K562 (cell line): ENCODE measurements around the gene AP3B1. TPM values are rescaled to one million over a fixed set of nuclear protein-coding genes. Genes with fewer than 3 reads are reported as not detected.

ENCODE experiments used
- ATAC-seq: fragments of 200-7000 bp; cut with Tn5 transposase; 3 replicates; pipeline ENCODE4 v1.9.1; 2020; ENCODE audit warnings: moderate library complexity
- BruUV-seq: library from RNA; stranded (reverse); fragments of 400-500 nt; replicated peaks from 2 replicates; lab custom pipeline; 2021; lab: Mats Ljungman, UMichigan
- CTCF ChIA-PET: fragments of 300-600 bp; formaldehyde crosslinking; extraction: SDS; loops from one replicate; lab custom pipeline; 2021; ENCODE audit warnings: low intra/inter-chr PET ratio; lab: Yijun Ruan, JAX
- POLR2A ChIA-PET: fragments of 300-600, 350-650 bp; sonication (Branson Sonifier 250); formaldehyde crosslinking; extraction: SDS; loops from one replicate; lab custom pipeline; 2021; ENCODE audit warnings: antibody characterized with exemption, inconsistent platforms; lab: Yijun Ruan, JAX
- DNase-seq, 4 experiments: peaks; one replicate each; pipeline versions ENCODE4 v3.0.0 to v3.0.0-alpha.2; 2011 to 2018; ENCODE audit warnings: low spot score in 3 of 4, mixed read lengths in 3 of 4; ENCODE audit errors: extremely low read depth in 1 of 4
- FAIRE-seq: peaks from 2 replicates; lab custom pipeline; 2011; peaks lifted over from hg19 to GRCh38; lab: Jason Lieb, UNC
- H2AFZ ChIP-seq: 2 replicates; pipeline ENCODE4 v1.6.0; 2011; ENCODE audit warnings: low read depth, low read length, control low read depth, inconsistent platforms
- H3K27ac ChIP-seq: fragments of 200-600 bp; 3 replicates; pipeline ENCODE4 v1.8.0; 2011; ENCODE audit warnings: low read depth, mild to moderate bottlenecking, control low read depth, inconsistent platforms, low read length, moderate library complexity, mixed read lengths; ENCODE audit errors: extremely low read depth
- H3K27me3 ChIP-seq, 2 experiments: fragments of 300-600 bp in 1 of 2; 2 replicates in 1 of 2; 3 replicates in 1 of 2; pipeline versions ENCODE4 v1.6.0 to v1.8.0; 2011; ENCODE audit warnings: inconsistent platforms in 2 of 2, low read length in 2 of 2, mild to moderate bottlenecking in 1 of 2, mixed read lengths in 1 of 2, moderate library complexity in 1 of 2; ENCODE audit not compliant: control insufficient read depth in 2 of 2, insufficient read depth in 2 of 2
- H3K36me3 ChIP-seq: fragments of 300-600 bp; 3 replicates; pipeline ENCODE4 v1.8.0; 2011; ENCODE audit warnings: mild to moderate bottlenecking, low read length, inconsistent platforms; ENCODE audit not compliant: control insufficient read depth, insufficient read depth
- H3K4me1 ChIP-seq, 2 experiments: fragments of 200-600 bp in 1 of 2; replicated peaks in 1 of 2; 2 replicates in 1 of 2; 3 replicates in 1 of 2; pipeline versions ENCODE4 v1.5.1 to v1.8.0; 2011; ENCODE audit warnings: inconsistent platforms in 2 of 2, low read length in 2 of 2, mild to moderate bottlenecking in 1 of 2, mixed read lengths in 1 of 2, moderate library complexity in 1 of 2; ENCODE audit not compliant: control insufficient read depth in 2 of 2, insufficient read depth in 2 of 2
- H3K4me2 ChIP-seq: 2 replicates; pipeline ENCODE4 v1.6.1; 2011; ENCODE audit warnings: low read length, control low read depth, inconsistent platforms, mixed read lengths; ENCODE audit not compliant: insufficient read depth
- H3K4me3 ChIP-seq: fragments of 200-600 bp; sonication (generic), shearing (Covaris generic); 2 replicates; pipeline ENCODE4 v1.5.1; 2016; ENCODE audit warnings: control low read depth, inconsistent platforms
- H3K79me2 ChIP-seq: fragments of 200-600 bp; 3 replicates; pipeline ENCODE4 v1.8.0; 2011; ENCODE audit warnings: low read length, inconsistent platforms; ENCODE audit not compliant: control insufficient read depth, insufficient read depth
- H3K9ac ChIP-seq, 2 experiments: 2 replicates each; pipeline versions ENCODE4 v1.6.0 to v1.6.1; 2011; ENCODE audit warnings: low read depth in 2 of 2, low read length in 2 of 2, control low read depth in 1 of 2, inconsistent platforms in 1 of 2, mild to moderate bottlenecking in 1 of 2, mixed read lengths in 1 of 2; ENCODE audit not compliant: insufficient read depth in 1 of 2
- H3K9me1 ChIP-seq: one replicate; pipeline ENCODE4 v1.6.0; 2011; ENCODE audit warnings: inconsistent platforms, mild to moderate bottlenecking, low read length, moderate library complexity; ENCODE audit not compliant: control insufficient read depth, insufficient read depth
- H3K9me3 ChIP-seq: replicated peaks from 2 replicates; pipeline ENCODE4 v1.5.1; 2011; ENCODE audit warnings: low read depth, low read length, inconsistent platforms; ENCODE audit not compliant: control insufficient read depth, insufficient read depth
- H4K20me1 ChIP-seq: replicated peaks from 2 replicates; pipeline ENCODE4 v1.6.1; 2011; ENCODE audit warnings: low read length, inconsistent platforms, mixed read lengths; ENCODE audit not compliant: control insufficient read depth, insufficient read depth
- CAMTA2 ChIP-seq: fragments of 250-450 bp; sonication (Bioruptor Pico); conservative IDR thresholded peaks from 2 replicates; pipeline ENCODE4 v1.5.1; 2022
- GABPA ChIP-seq: fragments of 200-800 bp; sonication (Bioruptor generic); conservative IDR thresholded peaks from 2 replicates; pipeline ENCODE4 v1.6.1; 2016; ENCODE audit warnings: low read depth, missing genetic modification characterization, missing compliant biosample characterization
- MEF2D ChIP-seq: conservative IDR thresholded peaks from 2 replicates; pipeline ENCODE4 v1.6.1; 2016; ENCODE audit warnings: low read depth, missing genetic modification characterization, missing compliant biosample characterization
- POLR2AphosphoS5 ChIP-seq: IDR thresholded peaks from 2 replicates; pipeline ENCODE4 v1.6.1; 2011; ENCODE audit warnings: mild to moderate bottlenecking, low read depth, low read length, moderate library complexity; ENCODE audit not compliant: control insufficient read depth, insufficient read depth
- PTTG1 ChIP-seq: fragments of 450-650 bp; IDR thresholded peaks from 2 replicates; pipeline ENCODE4 v1.6.1; 2016; ENCODE audit warnings: low read depth, mild to moderate bottlenecking, missing genetic modification characterization, missing compliant biosample characterization
- ZNF174 ChIP-seq: fragments of 250-450 bp; sonication (Bioruptor Pico); IDR thresholded peaks from 2 replicates; pipeline ENCODE4 v1.4.0; 2020; ENCODE audit warnings: mild to moderate bottlenecking
- ZNF24 ChIP-seq: fragments of 450-650 bp; IDR thresholded peaks from 2 replicates; pipeline ENCODE4 v1.6.1; 2016
- ZNF561 ChIP-seq: fragments of 450-650 bp; formaldehyde crosslinking; conservative IDR thresholded peaks from 2 replicates; pipeline ENCODE4 v1.4.0; 2020; ENCODE audit warnings: mild to moderate bottlenecking, moderate library complexity
- WGBS: fragments of 100-300 bp; shearing (Covaris generic); methylation state at CpG from one replicate; pipeline ENCODE4 v1.1.6; 2016; ENCODE audit warnings: low coverage, mixed read lengths; ENCODE audit not compliant: insufficient coverage; ENCODE audit errors: missing lambda C conversion rate; 5-methylcytosine and 5-hydroxymethylcytosine counted together
- in situ Hi-C: fragments of 300-500 bp; cut with MboI; formaldehyde crosslinking; loops from 4 replicates; pipeline ENCODE4 v1.15.0; 2018; ENCODE audit warnings: inconsistent platforms, mixed read lengths
- intact Hi-C: fragments of 100-400 bp; cut with micrococcal nuclease; formaldehyde crosslinking; loops from 2 replicates; pipeline ENCODE4 v1.14.2; 2022
- polyA plus RNA-seq, 8 experiments: library from polyadenylated mRNA; depleted of rRNA in 4 of 8; stranded (reverse) in 5 of 8; unstranded in 3 of 8; fragments of >200 nt; fragmentation: Nextera tagmentation in 2 of 8; fragmentation: Illumina TruSeq in 1 of 8; extraction: Ambion mirVana in 2 of 8; extraction: Trizol in 1 of 8; gene quantifications; 2 replicates each; pipeline versions ENCODE4 v1.2.1 to v1.2.3, GENCODE V29; 2011 to 2014; ENCODE audit warnings: inconsistent platforms in 1 of 8, missing spikeins in 1 of 8
- total RNA-seq, 7 experiments: library from RNA; depleted of rRNA in 6 of 7; stranded (reverse); fragments of >200 nt in 6 of 7; fragmentation: Illumina TruSeq in 2 of 7; extraction: Trizol in 2 of 7; gene quantifications; 2 replicates each; pipeline versions ENCODE4 v1.2.1 to v1.2.3, GENCODE V29; 2011 to 2021; ENCODE audit warnings: low replicate concordance in 1 of 7

Gene AP3B1
- total and polyA plus RNA-seq, 9 of the 15 experiments (the other 6 are each of a cell fraction or from before 2014, with no cell fraction given) = 21.1 to 61.8 (median 42.2) TPM

GRCh38 chr5:78243091-78243490 lies 51.4 kb downstream of the AP3B1 start:
- Histone ChIP-seq H3K4me1 (peaks cover 4 to 12% of the 10 kb centered on the region in 2 experiments; a peak in 4 of 5 replicates), H3K9me3 (no peaks in the 10 kb centered on the region), H3K4me2 (no peak overlapping the region), H3K27me3 (no peaks in the 10 kb centered on the region), H2AFZ (no peak overlapping the region), H4K20me1 (no peaks in the 10 kb centered on the region), H3K79me2 (peaks cover 14% of the 10 kb centered on the region; the same call in 2 of the 3 replicates), H3K4me3 (no peak overlapping the region), H3K36me3 (peaks cover 10% of the 10 kb centered on the region; the same call in 1 of the 3 replicates), H3K9me1 (no peaks in the 10 kb centered on the region), H3K9ac (no peak overlapping the region), H3K27ac (no peak overlapping the region)
- DNase-seq (no peak), FAIRE-seq (no peak), ATAC-seq (no peak)
- BruUV-seq = no TSS peak
- intact Hi-C loops = no loop called here
- in situ Hi-C loops = no loop called here
- TF ChIP-seq MEF2D (tag) (no peak), POLR2AphosphoS5 (no peak), CAMTA2 (CRISPR knock-in tag) (no peak), ZNF174 (CRISPR knock-in tag) (no peak), GABPA (tag) (no peak), ZNF561 (CRISPR knock-in tag) (no peak), PTTG1 (tag) (no peak), ZNF24 (peak; percentile 88)
- ChIA-PET CTCF (no interaction called here), POLR2A (no interaction called here)
- 91% methylated on average over 2 of the region's 2 CpGs for WGBS
